Panc1 (cell line): ENCODE data around the gene NCKIPSD.
"Not testable (repeated sequence)": the region's sequence is repeated elsewhere in the genome, so short reads cannot be mapped to it uniquely, and the experiment has no call there.

Source experiments
- POLR2AphosphoS5 ChIP-seq: IDR thresholded peaks from 2 replicates; pipeline ENCODE4 v1.6.1; 2012; ENCODE audit warnings: mild to moderate bottlenecking, low read depth, low read length, moderate library complexity
- TF ChIP-seq, protein P1 (sequence below): fragments of 450-650 bp; IDR thresholded peaks from 2 replicates; pipeline ENCODE4 v1.5.1; 2017; ENCODE audit warnings: mild to moderate bottlenecking

DNA sequence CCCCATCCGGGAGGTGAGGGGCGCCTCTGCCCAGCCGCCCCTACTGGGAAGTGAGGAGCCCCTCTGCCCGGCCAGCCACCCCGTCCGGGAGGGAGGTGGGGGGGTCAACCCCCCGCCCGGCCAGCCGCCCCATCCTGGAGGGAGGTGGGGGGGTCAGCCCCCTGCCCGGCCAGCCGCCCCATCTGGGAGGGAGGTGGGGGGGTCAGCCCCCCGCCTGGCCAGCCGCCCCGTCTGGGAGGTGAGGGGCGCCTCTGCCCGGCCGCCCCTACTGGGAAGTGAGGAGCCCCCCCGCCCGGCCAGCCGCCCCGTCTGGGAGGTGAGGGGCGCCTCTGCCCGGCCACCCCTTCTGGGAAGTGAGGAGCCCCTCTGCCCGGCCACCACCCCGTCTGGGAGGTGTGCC, 48.8 kb upstream of the NCKIPSD start:
- TF ChIP-seq, protein P1, sequence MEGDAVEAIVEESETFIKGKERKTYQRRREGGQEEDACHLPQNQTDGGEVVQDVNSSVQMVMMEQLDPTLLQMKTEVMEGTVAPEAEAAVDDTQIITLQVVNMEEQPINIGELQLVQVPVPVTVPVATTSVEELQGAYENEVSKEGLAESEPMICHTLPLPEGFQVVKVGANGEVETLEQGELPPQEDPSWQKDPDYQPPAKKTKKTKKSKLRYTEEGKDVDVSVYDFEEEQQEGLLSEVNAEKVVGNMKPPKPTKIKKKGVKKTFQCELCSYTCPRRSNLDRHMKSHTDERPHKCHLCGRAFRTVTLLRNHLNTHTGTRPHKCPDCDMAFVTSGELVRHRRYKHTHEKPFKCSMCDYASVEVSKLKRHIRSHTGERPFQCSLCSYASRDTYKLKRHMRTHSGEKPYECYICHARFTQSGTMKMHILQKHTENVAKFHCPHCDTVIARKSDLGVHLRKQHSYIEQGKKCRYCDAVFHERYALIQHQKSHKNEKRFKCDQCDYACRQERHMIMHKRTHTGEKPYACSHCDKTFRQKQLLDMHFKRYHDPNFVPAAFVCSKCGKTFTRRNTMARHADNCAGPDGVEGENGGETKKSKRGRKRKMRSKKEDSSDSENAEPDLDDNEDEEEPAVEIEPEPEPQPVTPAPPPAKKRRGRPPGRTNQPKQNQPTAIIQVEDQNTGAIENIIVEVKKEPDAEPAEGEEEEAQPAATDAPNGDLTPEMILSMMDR: not testable (repeated sequence)
- TF ChIP-seq POLR2AphosphoS5: not testable (repeated sequence)
